ENCODE measurements around the gene OST4.

DNA sequence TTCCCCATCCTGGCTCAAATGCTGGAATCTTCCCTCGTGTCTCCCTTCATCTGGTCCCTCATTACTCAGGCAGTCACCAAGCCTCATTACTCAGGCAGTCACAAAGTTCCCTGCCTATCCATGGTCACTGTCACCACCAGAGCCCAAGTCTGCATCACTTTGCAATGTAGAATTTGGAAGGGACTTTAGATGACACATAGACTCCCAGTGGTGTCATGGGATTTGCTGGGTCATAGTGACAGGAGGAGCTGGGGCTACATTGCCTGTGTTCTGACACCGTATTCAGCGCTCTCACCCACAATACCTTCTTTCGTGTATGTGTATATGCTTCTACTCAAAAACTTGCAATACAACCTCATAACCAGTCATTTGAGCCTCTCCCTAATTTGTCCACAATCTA, 4.9 kb upstream of the OST4 start:
- no peak for TF ChIP-seq EP300 (IDR thresholded peaks at IDR 0.05)
- TF ChIP-seq, protein P1, sequence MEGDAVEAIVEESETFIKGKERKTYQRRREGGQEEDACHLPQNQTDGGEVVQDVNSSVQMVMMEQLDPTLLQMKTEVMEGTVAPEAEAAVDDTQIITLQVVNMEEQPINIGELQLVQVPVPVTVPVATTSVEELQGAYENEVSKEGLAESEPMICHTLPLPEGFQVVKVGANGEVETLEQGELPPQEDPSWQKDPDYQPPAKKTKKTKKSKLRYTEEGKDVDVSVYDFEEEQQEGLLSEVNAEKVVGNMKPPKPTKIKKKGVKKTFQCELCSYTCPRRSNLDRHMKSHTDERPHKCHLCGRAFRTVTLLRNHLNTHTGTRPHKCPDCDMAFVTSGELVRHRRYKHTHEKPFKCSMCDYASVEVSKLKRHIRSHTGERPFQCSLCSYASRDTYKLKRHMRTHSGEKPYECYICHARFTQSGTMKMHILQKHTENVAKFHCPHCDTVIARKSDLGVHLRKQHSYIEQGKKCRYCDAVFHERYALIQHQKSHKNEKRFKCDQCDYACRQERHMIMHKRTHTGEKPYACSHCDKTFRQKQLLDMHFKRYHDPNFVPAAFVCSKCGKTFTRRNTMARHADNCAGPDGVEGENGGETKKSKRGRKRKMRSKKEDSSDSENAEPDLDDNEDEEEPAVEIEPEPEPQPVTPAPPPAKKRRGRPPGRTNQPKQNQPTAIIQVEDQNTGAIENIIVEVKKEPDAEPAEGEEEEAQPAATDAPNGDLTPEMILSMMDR (IDR thresholded peaks at IDR 0.05): no peak

Data from esophagus muscularis mucosa (tissue), 3 donors.